NCI-H460 (cell line): ENCODE data around the gene ARID3A. TPM values are rescaled to one million over a fixed set of nuclear protein-coding genes. Genes with fewer than 3 reads are reported as not detected.

Experiments used
- DNase-seq: peaks from one replicate; pipeline ENCODE4 v3.0.0-alpha.2; 2016; ENCODE audit warnings: low read depth; ENCODE audit errors: extremely low read depth
- total RNA-seq: library from RNA; depleted of rRNA; stranded (reverse); fragments of >200 nt; shearing (Covaris generic); gene quantifications from 2 replicates; pipeline ENCODE4 v1.2.3, GENCODE V29; 2014

The ARID3A gene
- total RNA-seq, 1 experiment from 2014 or later, result 5.4 TPM

DNA sequence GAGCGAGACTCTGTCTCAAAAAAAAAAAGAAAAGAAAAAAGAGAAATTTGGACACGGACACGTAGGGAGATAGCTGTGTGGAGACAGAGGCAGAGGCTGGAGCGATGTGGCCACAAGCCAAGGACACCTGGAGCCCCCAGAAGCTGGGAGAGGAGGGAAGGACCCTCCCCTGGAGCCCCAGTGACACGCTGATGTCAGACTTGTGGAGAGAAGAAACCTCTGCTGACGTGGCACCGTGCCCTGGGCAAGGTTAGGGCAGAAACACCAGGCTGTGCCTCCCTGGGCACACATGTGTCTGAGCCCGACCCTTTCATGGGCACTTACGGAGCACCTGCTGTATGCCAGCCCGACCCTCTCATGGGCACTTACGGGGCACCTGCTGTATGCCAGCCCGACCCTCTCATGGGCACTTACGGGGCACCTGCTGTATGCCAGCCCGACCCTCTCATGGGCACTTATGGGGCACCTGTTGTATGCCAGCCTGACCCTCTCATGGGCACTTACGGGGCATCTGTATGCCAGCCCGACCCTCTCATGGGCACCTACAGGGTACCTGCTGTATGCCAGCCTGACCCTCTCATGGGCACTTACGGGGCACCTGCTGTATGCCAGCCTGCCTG, 17.8 kb downstream of the ARID3A start:
- no peak for DNase-seq

DNA sequence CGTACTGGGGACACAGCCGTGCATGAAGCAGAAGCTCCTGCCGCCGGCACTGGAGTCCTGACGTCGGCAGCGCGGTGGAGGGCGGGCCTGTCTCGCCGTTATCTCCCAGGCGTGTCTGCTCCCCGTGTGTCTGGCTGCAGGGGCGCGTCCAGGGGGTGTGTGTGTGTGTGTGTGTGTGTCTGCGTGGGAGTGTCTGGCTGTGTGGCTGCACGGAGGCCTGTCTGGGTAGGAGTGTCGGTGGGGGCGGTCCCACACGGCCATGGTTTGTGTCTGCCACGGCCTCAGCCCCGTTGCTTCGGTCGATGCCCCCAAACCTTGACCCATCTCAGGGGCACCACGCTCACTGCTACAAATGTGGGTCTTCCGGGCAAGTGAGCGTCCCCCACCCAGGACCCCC, 18.3 kb downstream of the ARID3A start:
- no peak for DNase-seq

DNA sequence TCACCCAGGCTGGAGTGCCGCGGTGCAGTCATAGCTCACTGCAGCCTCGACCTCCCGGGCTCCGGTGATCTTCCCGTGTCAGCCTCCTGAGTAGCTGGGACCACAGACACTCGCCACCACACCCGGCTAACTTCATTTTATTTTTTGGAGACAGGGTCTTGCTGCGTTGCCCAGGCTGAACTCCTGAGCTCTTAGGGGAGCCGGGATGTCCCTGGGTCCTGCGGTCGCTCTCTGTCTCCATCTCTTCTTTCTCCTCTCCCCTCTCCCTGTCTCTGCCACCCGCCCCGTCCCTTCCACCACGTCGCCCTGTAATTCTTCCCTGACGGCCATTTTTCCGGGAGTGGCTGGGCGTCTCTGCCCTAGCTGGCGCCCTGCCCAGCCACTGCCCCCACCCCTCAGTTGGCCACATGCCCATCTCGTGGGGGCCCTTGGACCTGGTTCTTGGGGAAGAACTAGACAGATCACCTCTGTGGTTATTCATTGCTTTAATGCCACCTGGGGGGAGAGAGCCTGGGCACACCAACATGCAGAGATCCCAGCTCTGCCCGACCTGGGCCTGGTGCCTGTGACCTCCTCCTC, 18.9 kb downstream of the ARID3A start:
- DNase-seq, result no peak

DNA sequence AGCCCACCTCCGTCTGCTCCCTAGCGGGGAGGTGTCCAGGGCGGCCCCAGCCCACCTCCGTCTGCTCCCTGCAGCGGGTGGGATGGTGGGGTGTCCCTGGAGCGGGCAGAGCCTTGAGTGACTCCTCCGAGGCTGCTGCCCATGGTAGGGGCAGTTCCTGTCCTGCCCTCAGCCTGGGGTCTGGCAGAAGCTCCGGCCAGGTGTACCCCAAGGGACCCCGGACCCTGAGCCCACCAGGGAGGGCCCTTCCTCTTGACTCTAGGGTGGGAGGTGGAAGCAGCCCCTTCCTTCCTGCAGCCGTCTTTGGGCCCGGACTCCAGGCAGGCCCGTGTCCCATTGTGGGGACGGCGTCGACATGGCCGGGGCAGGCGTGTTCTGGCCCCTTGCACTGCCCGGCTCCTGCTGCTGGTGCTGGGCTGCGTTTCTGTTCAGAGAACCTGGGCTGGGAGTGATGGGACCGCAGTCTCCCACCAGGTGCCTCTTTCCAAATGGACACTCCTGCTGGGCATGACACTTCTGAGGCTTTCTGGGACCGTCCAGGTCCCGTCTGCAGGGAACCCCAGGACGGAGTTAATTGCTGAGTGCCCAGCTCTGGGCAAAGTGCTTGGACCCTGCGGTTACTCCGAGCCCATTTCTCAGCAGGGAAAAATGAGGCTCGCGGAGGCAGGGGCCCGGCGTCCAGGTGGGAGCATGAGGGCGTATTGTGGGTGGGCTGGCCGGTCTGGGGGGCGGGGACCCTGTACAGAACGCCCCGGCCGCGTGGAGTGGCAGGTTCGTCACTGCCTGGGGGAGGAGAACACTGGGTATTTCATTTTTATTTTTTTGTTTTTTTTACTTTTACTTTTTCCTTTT, 19.8 kb downstream of the ARID3A start:
- DNase-seq, result no peak

DNA sequence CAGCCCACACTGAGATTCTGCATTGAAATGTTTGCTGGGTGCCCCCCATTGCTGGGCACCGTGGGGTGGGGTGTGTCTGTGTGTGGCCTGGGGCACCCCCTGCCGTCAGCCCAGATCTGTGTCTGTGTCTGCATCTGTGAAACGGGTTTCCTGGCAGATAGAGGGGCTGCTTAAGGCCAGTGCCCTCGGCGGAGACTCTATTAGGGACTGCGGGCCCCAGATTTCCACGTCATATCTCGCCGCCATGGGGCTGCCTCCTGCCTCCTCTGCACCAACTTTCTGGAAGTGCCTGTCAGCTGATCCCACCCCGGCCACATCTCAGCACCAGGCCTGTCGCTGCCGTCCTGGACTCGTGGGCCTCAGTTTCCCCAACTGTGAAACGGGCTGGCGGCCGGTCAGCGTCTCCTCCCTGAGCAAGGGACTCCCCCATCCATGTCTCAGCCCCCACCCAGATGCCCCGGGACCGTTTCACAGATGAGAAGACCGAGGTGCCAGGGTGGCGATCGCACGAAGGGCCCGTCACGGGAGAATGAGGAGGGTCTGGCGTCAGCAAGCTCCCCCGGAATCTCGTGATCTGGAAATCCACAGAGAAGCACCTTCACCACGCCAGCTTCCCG, 21.4 kb downstream of the ARID3A start:
- no peak for DNase-seq

DNA sequence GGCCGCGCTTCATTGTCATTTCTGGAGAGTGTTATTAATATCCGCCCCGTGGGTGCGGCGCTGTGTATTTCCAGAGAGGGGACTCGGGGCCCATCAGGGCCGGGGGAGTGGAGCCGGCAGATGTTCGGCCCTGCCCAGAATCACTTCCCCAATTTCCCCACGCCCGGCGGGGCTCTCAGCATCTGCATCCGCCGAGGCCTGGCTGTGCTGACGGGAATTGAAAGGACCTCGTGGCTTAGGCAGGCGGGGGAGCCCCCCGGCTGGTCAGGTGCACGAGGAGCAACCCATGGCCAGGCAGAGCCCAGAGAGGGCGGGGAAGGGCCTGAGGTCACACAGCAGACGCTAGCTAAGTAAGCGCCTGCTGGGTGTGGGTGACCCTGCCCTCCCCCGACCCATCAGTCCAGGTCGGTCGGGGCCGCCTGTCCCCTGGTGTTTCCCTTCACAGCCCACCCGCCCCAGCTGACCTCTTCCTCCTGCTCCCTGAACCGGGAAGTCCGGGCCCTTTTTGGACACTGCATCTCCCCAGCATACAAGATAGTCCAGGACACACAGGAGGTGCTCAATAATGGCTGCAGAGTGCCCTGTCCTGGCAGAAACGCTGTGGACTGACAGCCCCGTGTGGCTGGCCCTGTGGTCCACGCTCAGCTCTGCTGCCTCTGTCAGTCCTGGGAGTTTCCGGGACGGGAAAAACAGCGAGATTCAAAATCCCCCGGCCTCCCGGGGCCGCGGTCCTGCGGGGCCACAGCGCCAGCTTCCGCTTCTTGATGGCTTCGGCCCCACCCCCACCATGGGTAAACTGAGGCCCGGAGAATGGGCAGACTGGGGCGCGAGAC, 22.1 kb downstream of the ARID3A start:
- no peak for DNase-seq

DNA sequence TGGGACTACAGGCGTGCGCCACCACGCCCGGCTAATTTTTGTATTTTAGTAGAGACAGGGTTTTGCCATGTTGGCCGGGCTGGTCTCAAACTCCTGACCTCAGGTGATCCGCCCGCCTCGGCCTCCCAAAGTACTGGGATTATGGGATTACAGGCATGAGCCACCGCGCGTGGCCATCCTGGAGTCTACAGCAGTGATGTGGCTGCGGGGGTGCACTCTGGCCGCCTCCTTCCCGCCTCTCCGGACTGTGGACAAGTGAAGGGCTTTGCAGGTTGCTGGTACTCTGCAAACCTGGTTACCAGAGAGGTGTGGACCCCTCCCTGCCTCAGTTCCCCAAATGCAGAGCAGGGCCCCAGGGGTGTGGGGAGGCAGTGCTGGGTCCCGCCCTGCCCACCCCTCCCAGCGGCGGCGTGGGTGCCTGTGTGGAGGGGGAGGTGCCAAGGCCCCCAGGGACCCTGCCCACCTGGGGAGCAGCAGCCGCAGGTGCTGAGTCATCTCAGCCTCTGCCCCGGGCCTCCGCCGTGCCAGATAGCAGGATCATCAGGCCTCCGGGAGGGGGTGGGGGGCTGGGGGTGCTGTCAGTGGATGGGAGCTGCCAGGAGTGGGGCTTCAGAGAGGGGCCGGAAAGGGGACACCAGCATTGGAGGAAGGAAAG, 23.1 kb downstream of the ARID3A start:
- DNase-seq, result no peak

DNA sequence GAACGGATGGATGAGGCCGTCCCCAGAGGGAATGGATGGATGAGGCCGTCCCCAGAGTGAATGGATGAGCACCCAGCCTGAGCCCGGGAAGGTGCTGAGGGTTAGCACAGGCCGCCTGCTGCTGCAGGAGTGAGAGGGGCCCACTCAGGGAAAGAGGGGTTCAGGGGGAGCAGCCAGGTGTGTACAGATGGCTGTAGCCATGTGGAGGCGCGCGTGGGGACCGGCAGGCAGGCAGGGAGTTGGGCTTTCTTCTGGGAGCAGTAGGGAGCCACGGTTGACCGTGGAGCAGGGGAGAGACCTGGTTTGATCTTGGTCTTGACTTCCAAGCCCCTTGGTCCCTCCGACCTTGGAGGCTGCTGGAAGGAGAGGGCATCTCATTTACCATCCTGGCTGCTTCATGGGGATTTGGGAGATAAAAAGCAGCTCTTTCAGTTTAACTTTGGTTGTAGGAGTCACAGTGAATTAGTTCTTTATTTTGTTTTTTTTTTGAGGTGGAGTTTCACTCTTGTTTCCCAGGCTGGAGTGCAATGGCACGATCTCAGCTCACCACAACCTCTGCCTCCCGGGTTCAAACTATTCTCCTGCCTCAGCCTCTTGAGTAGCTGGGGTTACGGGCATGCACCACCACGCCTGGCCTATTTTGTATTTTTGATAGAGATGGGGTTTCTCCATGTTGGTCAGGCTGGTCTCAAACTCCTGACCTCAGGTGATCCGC, 24.7 kb downstream of the ARID3A start:
- DNase-seq, result no peak

DNA sequence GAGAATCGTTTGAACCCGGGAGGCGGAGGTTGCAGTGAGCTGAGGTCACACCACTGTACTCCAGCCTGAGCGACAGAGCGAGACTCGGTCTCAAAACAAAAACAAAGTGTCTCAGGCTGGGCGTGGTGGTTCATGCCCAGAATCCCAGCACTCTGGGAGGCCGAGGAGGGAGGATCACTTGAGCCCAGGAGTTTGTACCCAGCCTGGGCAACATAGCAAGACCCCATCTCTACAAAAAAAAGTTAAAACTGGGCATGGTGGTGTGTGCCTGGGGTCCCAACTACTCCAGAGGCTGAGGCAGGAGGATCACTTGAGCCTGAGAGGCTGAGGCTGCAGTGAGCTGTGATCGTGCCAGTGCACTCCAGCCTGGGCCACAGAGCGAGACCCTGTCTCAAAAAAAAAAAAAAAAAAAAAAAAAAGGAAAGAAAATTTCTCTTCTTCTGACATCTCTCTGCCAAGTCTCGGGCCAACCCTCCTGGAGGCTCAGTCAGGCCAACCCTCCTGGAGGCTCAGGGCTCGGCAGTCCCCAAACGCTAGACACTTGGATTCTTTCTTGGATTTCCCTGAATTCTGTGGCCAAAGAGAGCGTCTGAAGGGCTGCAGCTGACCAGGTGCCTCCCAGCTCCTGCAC, 26.3 kb downstream of the ARID3A start:
- DNase-seq, result no peak

DNA sequence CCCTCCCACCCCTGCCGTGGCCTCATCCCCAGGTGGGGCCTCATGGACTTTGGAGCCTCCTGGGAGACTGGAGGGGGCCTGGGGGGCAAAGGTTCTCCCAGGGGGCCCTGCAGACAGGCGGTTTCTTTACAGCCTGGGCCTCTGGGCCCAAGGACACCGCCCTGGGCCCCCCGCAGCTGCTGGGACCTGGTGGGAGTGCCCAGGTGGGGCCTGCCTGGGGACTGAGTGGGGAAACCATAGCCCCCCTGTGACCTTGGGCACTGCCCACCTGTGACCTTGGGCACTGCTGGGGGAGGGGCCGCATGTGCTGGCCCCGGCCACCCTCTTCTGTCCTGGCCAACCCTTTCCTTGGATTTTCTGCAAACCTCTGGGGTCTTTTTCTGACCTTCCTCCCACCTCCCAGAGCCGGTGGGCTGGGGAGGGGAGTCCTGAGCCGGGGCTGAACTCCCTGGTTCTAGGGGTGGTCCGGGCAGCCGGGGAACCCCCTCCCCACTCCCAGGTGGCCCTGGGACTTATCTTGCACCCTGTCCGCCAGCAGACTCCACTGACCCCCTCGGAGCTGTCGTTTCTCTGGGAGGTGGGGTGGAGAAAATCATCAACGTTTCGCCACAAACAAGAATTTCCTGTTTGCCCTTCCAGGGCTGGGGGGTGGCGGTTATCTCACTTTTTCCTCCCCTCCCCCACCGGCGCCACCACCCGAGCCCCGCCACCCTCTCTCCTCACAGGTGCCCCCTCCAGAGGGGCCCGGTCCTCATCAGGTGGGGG, 27.0 kb downstream of the ARID3A start:
- no peak for DNase-seq

DNA sequence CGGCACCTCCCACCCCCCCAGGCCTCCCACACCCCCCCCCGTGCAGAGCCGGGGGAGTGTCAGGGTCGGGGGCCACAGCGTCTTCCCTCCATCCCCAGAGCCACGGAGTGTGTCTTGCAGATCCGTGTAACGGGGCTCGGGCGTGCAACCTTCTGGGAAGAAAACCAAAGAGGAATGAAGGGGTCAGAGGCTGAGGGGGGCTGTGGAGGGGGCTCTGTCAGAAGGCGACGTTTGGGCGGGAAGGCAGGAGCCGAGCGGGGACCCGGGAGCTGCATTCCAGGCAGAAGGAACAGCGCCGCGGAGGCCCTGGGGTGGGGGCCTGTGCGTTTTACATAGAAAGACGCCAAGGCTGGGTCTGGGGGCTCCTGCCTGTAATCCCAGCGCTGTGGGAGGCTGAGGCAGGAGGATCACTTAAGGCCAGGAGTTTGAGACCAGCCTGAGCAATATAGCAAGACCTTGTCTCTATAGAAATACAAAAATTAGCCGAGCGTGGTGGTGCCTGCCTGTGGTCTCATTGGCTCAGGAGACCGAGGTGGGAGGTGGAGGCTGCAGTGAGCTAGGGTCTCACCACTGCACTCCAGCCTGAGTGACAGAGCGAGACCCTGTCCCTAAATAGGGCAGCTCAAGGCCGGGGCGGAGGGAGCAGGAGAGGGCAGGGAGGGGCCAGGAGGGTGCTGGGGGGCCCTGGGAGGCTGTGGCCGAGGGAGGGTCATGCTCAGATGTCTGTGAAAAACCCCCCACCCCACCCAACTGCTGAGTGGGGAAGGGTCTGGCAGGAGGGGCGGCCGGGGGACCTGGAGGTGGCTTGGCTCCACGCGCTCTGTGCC, 27.8 kb downstream of the ARID3A start:
- no peak for DNase-seq

DNA sequence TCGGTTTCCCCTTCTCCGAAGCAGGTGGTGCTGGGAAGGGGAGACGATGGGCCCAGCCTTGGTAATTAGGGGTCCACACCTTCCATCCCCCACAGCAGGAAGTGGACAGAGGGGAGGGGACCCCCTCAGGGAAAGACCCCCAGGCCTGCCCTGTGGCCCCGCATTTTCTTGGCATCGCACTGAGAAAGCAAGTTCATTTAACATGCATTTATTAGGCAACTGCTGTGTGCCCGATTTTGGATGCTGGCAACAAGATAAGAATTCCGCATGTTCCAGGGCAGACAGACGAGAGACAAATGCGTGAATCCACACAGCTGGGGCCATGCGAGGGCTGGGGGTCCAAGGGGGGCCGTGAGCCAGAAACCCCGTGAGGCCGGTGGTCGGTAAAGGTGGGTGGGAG, 28.4 kb downstream of the ARID3A start:
- DNase-seq, result no peak

DNA sequence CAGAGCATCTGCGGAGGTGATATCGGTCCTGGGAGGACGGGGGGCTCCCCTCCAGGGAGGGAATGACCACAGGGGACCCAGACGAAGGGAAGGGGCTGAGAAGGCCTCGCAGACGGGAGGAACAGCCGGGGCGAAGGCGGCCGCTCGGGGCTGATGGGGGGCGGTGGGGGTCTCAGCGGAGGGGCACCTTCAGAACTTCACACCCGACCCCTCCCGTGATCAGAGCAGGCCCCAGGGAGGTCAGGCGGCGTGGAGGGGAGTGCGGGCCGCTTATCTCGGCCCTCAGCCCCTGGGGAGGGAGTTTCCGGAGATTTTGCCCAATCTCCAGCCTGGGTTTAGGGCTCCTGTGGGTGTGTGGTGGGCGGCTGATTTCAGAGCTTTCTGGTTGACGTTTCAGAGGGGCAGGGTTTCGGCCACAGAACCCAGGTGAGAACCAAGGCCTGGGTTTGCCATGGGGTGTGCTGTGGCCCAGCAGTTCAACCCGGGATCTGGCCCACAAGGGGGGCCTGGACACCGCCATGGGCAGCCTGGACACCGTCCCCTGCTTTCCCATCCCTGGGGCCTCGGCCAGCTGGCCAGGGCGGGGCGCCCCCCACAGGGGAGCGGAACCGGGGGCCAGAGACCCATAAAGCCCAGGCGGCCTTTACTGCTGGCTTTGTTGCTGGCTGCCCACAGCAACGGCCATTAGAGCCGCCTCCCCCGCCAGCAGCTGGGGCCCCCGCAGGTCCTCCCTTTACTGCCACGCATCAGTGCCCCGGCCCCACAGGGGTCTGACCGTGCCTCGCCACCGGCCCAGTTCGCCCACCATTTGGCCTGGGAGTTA, 29.0 kb downstream of the ARID3A start:
- no peak for DNase-seq

DNA sequence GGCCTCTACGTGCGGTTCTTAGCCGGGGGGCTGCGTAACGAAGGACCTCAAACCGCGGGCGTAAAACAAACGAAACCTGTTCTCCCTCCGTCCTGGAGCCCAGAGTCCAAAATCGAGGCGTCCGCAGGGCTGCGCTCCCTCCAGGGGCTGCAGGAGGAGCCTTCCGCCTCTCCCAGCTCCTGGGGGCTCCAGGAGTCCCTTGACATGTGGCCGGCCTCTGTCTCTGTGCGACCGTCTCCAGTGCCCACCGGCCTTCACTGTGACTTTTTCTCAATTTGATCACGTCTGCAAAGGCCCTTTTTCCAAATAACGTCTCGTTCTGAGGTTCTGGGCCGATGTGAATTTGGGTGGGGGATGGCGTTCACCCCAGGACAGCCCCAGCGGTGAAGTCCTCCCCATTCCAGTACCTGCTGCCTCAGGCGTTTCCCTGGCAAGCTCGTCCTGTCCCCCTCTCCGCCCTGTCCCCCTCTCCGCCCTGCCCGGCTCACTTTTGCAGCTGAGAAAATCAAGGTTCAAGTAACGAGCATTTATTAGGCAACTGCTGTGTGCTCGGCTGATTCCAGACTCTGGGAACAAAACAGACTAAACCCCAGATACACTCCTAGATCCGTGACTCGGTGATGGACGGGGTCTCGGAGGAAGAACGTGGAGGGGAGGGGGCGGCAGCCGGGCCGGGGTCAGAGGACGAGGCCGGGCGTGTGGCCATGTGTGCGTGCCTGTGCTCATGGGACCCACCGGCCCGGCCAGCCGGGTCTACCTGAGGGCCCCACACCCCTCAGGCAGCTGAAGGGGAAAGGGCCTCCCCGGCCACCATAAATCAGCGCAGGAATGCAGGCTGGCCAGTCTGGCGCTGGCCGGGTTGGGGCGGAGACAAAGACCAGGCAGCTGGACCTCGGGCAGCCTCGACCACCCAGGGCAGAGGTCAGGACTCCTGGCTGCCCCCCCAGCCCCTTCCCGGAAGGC, 30.2 kb downstream of the ARID3A start:
- DNase-seq, result no peak

DNA sequence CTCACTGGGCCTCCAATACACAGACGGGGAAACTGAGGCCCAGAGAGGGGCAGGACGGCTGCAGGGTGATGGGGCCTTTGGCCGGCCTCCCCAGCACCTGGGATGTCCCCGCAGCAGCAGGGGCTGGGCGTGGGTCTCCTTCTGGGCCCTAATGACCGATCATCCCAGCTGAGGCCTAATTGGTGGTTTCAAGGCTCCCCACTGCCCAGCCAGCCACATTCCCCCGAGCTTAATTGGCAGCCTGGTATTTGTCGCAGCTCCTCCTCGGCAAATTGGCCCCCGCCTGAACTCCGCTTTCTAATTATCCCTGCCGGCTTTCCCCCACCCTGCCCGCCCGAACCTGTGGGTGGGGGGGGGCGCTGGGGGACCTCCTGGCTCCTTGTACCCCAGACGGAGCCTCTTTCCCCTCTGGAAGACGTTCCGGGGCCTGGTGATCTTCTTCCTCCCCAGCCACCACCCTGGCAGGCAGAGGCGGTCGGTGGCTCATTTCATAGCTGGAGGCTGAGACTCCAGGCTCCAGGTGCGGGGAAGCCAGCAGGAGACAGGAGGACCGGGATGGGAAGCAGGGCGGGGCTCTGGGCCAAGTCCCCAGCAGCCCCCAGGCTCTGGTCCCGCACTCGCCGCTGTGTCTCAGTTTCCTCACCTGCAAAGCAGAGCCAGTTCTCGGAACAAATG, 31.1 kb downstream of the ARID3A start:
- DNase-seq, result no peak
